DOHH2 (cell line): Measurements from ENCODE around the gene PODXL.

Source experiments
- H3F3A ChIP-seq: fragments of 200-600 bp; sonication (generic), shearing (Covaris generic); 2 replicates; pipeline ENCODE4 v1.6.0; 2016; ENCODE audit warnings: antibody characterized with exemption, mild to moderate bottlenecking; ENCODE audit not compliant: control insufficient read depth, insufficient read depth
- H3K27ac ChIP-seq: fragments of 200-600 bp; sonication (generic); 2 replicates; pipeline ENCODE4 v1.5.1; 2014; ENCODE audit warnings: low read depth, mild to moderate bottlenecking, low read length, moderate library complexity
- H3K27me3 ChIP-seq: fragments of 200-600 bp; sonication (generic); 2 replicates; pipeline ENCODE4 v1.6.1; 2014; ENCODE audit warnings: mild to moderate bottlenecking, low read length, mixed read lengths; ENCODE audit not compliant: control insufficient read depth
- H3K36me3 ChIP-seq: fragments of 200-600 bp; sonication (generic); 2 replicates; pipeline ENCODE4 v1.6.1; 2014; ENCODE audit warnings: mild to moderate bottlenecking, low read length, moderate library complexity, mixed read lengths; ENCODE audit not compliant: control insufficient read depth
- H3K4me1 ChIP-seq: fragments of 200-600 bp; sonication (generic); 2 replicates; pipeline ENCODE4 v1.6.1; 2014; ENCODE audit warnings: mild to moderate bottlenecking, low read length, mixed read lengths; ENCODE audit not compliant: control insufficient read depth
- H3K4me2 ChIP-seq: fragments of 200-600 bp; sonication (generic); 2 replicates; pipeline ENCODE4 v1.6.0; 2014; ENCODE audit warnings: mild to moderate bottlenecking, low read length, moderate library complexity
- H3K4me3 ChIP-seq: fragments of 200-600 bp; sonication (generic); 2 replicates; pipeline ENCODE4 v1.5.1; 2014; ENCODE audit warnings: mild to moderate bottlenecking, low read length, mixed read lengths
- H3K79me2 ChIP-seq: fragments of 200-600 bp; sonication (generic); 2 replicates; pipeline ENCODE4 v1.6.1; 2014; ENCODE audit warnings: mild to moderate bottlenecking, low read length, mixed read lengths; ENCODE audit not compliant: control insufficient read depth
- H3K9me2 ChIP-seq: fragments of 200-600 bp; sonication (generic); replicated peaks from 2 replicates; pipeline ENCODE4 v1.6.1; 2014; ENCODE audit warnings: mild to moderate bottlenecking, low read length, mixed read lengths; ENCODE audit not compliant: control insufficient read depth
- H3K9me3 ChIP-seq: fragments of 200-600 bp; sonication (generic); 2 replicates; pipeline ENCODE4 v1.6.1; 2014; ENCODE audit warnings: antibody characterized with exemption, low read length, mixed read lengths; ENCODE audit not compliant: control insufficient read depth, insufficient read depth
- H4K20me1 ChIP-seq: fragments of 200-600 bp; sonication (generic); 2 replicates; pipeline ENCODE4 v1.6.0; 2014; ENCODE audit warnings: low read depth, mild to moderate bottlenecking, antibody characterized with exemption, low read length, moderate library complexity; ENCODE audit not compliant: control insufficient read depth, insufficient read depth
- CTCF ChIP-seq: fragments of 200-600 bp; sonication (generic); IDR thresholded peaks from one replicate; pipeline ENCODE4 v1.5.1; 2014; ENCODE audit warnings: antibody characterized with exemption, mild to moderate bottlenecking, low read depth, low read length; ENCODE audit not compliant: poor library complexity, severe bottlenecking
- EZH2phosphoT487 ChIP-seq: fragments of 200-600 bp; sonication (generic); IDR thresholded peaks from 2 replicates; pipeline ENCODE4 v1.6.1; 2017; ENCODE audit warnings: borderline replicate concordance, mild to moderate bottlenecking, antibody characterized with exemption, low read length, moderate library complexity, mixed read lengths

PODXL gene

GRCh38 chr7:131489196-131489595 lies 67.2 kb downstream of the PODXL start:
- Histone ChIP-seq H3K9me2 (no peaks in the 10 kb centered on the region), H3K4me2 (no peak overlapping the region)

GRCh38 chr7:131488361-131488760 lies 68.1 kb downstream of the PODXL start:
- Histone ChIP-seq H3K4me1 (no peaks in the 10 kb centered on the region), H3K79me2 (no peaks in the 10 kb centered on the region), H3K36me3 (peaks cover 7% of the 10 kb centered on the region; the same call in 1 of the 2 replicates), H3K4me2 (no peak overlapping the region), H3K4me3 (no peak overlapping the region), H3K27me3 (no peaks in the 10 kb centered on the region), H3K27ac (no peak overlapping the region), H3F3A (peaks cover 2% of the 10 kb centered on the region), H3K9me2 (no peaks in the 10 kb centered on the region), H3K9me3 (no peaks in the 10 kb centered on the region), H4K20me1 (no peaks in the 10 kb centered on the region)
- TF ChIP-seq CTCF (peak; percentile 37), EZH2phosphoT487 (no peak)

More at GRCh38 chr7:131489196-131489595, 67.2 kb downstream of the PODXL start:
- Histone ChIP-seq H3K27ac (no peak overlapping the region), H3K4me1 (no peaks in the 10 kb centered on the region), H3K9me3 (no peaks in the 10 kb centered on the region), H3K27me3 (no peaks in the 10 kb centered on the region), H3K4me3 (no peak overlapping the region), H3K36me3 (peaks cover 4% of the 10 kb centered on the region; the same call in 1 of the 2 replicates), H3K79me2 (no peaks in the 10 kb centered on the region), H3F3A (no peaks in the 10 kb centered on the region; the same call in 1 of the 2 replicates), H4K20me1 (no peaks in the 10 kb centered on the region)
- TF ChIP-seq EZH2phosphoT487 (no peak), CTCF (no peak)

GRCh38 chr7:131487217-131487616 lies 69.2 kb downstream of the PODXL start:
- H3K27ac ChIP-seq: no peak overlapping the region
- no peaks in the 10 kb centered on the region for H3K9me2 ChIP-seq
- no peaks in the 10 kb centered on the region for H4K20me1 ChIP-seq
- no peaks in the 10 kb centered on the region for H3K9me3 ChIP-seq
- H3K36me3 ChIP-seq: peaks cover 8% of the 10 kb centered on the region; the same call in 1 of the 2 replicates
- no peak overlapping the region for H3K4me3 ChIP-seq
- H3F3A ChIP-seq: peaks cover 3% of the 10 kb centered on the region
- H3K4me2 ChIP-seq: no peak overlapping the region
- TF ChIP-seq CTCF (no peak), EZH2phosphoT487 (no peak)
- H3K27me3 ChIP-seq: no peaks in the 10 kb centered on the region
- peaks cover 7% of the 10 kb centered on the region for H3K4me1 ChIP-seq
- no peaks in the 10 kb centered on the region for H3K79me2 ChIP-seq

- Histone ChIP-seq H4K20me1 (no peaks in the 10 kb centered on the region), H3K36me3 (peaks cover 8% of the 10 kb centered on the region; the same call in 1 of the 2 replicates), H3K27ac (no peak overlapping the region), H3K27me3 (no peaks in the 10 kb centered on the region), H3K4me3 (no peak overlapping the region), H3K9me3 (no peaks in the 10 kb centered on the region), H3F3A (peaks cover 3% of the 10 kb centered on the region), H3K9me2 (no peaks in the 10 kb centered on the region), H3K4me2 (no peak overlapping the region), H3K79me2 (no peaks in the 10 kb centered on the region), H3K4me1 (peaks cover 12% of the 10 kb centered on the region)
- TF ChIP-seq CTCF (no peak), EZH2phosphoT487 (no peak)
Measured at GRCh38 chr7:131486346-131486745, 70.1 kb downstream of the PODXL start.
